ENCODE results near the gene BDKRB2.
A peak's percentile ranks its signal among the peaks of the same experiment; 100 is the strongest.

Gene BDKRB2

GRCh38 chr14:96274543-96274942, 69.9 kb downstream of the BDKRB2 start:
- DNase-seq = no peak

GRCh38 chr14:96275177-96276112, 70.8 kb downstream of the BDKRB2 start:
- peak; percentile 64 to 71 for DNase-seq

GRCh38 chr14:96277890-96278289, 73.3 kb downstream of the BDKRB2 start:
- no peak for DNase-seq

- no peak for DNase-seq
These were observed 74.9 kb downstream of the BDKRB2 start for GRCh38 chr14:96279564-96279963.

- DNase-seq = no peak
These were observed 75.5 kb downstream of the BDKRB2 start for GRCh38 chr14:96280104-96280503.

- no peak for DNase-seq
These were observed 76.8 kb downstream of the BDKRB2 start for GRCh38 chr14:96281486-96281885.

GRCh38 chr14:96284008-96284407, 79.4 kb downstream of the BDKRB2 start:
- DNase-seq = no peak

- no peak for DNase-seq
These were observed 79.8 kb downstream of the BDKRB2 start for GRCh38 chr14:96284430-96284829.

- DNase-seq = no peak
These were observed 81.0 kb downstream of the BDKRB2 start for GRCh38 chr14:96285667-96286066.

- DNase-seq = no peak
These were observed 81.6 kb downstream of the BDKRB2 start for GRCh38 chr14:96286251-96286650.

GRCh38 chr14:96287856-96288255, 83.2 kb downstream of the BDKRB2 start:
- no peak for DNase-seq
